GM18499 (cell line): ENCODE results near the gene INAVA.
"Not testable (repeated sequence)": the region's sequence is repeated elsewhere in the genome, so short reads cannot be mapped to it uniquely, and the experiment has no call there.

Experiments used
- ATAC-seq: cut with Tn5 transposase; IDR thresholded peaks from one replicate; pipeline ENCODE4 v1.9.1; 2021; ENCODE audit warnings: moderate number of reproducible peaks; ENCODE audit not compliant: insufficient read depth, unreplicated experiment

The INAVA gene

GRCh38 chr1:200895801-200896530 lies 1.3 kb downstream of the INAVA start:
- ATAC-seq, result no peak

- ATAC-seq, result no peak
Measured at GRCh38 chr1:200896531-200897196, 2.0 kb downstream of the INAVA start.

DNA sequence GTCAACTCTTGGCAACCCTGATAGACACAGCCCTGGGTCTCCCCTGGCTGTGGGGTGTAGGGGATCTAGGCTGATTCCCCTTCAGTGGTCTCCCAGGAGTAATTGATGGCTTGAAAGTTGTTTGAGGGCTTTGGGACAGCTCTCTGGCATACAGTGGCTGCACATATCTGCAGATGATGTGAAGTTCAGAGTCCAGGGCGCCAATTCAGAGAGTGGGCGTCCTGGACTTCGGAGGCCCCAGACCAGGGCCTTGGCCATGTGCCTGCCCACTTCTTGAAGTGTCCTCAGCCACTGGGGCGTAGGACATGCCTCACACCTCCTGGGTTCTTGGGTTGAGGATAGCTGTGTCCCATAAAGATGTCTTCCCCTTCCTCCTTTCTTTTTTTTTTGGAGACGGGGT lies 2.6 kb downstream of the INAVA start:
- ATAC-seq, result no peak

DNA sequence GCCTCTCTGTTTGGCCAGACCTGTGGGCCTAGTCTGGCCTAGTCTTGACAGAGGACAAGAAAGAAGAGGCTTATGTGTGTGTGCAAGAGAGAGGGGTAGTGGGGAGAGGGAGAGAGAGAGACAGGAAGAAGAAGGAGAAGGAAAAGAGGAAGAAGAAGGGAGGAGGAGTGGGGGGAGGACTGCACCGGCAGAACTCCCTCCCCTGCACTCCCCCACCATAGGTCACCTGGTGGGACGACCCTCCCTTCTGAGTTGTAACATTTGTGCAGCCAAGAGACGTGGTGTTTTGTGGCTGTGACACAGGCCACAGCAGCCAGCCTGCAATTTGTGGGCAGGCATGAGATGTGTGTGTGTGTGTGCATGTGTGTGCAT lies 4.3 kb downstream of the INAVA start:
- ATAC-seq, result no peak

GRCh38 chr1:200899451-200899915 lies 4.8 kb downstream of the INAVA start:
- no peak for ATAC-seq

DNA sequence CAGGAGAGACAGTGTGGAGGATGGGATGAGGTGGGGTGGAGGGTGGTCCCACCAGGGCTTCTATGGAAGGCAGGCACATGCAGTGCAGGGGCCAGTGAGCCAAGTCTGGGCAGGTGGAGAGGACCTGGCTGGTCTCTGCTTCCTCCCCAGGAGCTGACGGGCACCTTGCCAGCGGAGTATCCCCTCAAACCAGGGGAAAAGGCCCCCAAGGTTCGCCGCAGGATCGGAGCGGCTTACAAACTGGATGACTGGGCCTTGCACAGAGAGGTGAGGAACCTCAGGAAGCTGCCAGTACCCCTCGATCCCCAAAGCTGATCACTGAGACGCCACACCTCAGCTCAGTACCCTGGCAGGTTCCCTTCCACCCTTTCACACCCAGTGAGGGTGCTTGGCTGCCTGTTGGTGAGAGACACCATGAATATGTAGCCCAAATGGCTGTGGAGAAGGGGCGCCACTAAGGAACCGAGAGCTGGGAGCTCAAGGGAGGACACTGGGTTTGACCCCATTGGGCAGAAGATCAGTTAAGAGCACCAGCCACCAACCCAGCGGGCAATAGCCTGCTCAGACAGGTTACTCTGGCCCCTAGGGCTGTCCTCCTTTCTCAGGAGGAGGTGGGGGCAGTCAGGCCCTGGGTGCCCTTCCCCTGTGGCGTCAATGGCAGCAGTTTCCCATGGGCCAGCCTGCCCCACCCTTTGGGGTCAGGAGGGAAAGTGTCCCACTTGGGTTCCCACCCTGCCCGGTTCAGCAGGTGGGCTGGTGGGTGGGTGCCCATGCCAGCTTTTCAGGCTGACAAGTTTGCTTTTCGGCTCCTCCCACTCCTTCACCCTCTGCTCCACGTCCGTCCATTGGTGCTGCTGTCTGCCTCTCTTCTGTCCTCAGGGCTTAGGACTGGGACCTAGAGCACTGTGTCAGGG lies 5.5 kb downstream of the INAVA start:
- ATAC-seq, result no peak

DNA sequence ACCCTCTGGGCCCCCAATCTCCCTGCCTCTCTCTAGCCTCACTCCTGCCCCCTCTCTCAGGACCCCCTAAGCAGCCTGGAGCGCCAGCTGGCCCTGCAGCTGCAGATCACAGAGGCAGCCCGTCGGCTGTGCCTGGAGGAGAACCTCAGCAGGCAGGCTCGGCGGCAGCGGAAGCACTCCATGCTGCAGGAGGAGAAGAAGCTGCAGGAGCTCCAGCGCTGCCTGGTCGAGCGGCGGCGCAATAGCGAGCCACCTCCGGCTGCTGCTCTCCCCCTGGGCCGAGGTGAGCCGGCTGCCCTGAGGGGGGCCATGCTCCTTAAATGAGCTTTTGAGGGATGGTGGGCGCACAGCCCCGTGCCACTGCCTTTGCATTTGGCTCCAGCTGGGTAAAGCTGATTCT lies 6.2 kb downstream of the INAVA start:
- ATAC-seq, result no peak

DNA sequence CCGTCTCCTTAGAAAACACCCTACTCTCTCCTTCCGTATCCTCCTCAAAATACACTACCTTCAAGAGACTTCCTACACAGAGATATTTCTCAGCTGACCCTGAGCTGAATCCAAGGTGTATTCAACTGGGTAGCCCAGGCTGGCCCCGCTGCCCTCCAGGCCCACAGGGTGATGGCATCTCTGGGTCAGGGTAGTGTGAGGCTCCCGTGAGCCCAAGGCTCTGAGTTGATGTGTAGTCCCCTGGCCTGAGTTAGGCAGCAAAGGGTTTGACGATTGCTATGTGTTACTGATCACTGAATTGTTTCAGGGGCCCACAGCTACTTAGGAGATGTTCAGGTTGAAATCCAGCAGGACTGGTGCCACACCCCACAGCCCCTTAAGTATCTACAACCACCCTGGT lies 6.7 kb downstream of the INAVA start:
- no peak for ATAC-seq

- no peak for ATAC-seq
Measured at GRCh38 chr1:200901796-200902444, 7.2 kb downstream of the INAVA start.

DNA sequence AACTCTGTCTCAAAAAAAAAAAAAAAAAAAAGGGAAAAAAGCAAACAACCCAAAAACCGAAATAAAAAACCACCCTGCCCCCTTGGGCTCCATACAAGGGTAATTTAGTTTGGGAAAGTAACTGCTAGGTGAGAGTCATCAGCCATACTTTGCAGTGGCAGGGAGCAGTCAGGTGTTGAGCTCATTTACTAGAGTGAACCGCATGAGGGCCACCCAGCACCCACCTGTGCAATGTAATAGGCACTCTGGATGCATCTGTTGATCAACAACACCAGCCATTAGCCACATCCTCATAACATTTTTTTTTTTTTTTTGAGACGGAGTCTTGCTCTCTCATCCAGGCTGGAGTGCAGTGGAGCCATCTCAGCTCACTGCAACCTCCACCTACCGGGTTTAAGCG lies 9.1 kb downstream of the INAVA start:
- no peak for ATAC-seq

DNA sequence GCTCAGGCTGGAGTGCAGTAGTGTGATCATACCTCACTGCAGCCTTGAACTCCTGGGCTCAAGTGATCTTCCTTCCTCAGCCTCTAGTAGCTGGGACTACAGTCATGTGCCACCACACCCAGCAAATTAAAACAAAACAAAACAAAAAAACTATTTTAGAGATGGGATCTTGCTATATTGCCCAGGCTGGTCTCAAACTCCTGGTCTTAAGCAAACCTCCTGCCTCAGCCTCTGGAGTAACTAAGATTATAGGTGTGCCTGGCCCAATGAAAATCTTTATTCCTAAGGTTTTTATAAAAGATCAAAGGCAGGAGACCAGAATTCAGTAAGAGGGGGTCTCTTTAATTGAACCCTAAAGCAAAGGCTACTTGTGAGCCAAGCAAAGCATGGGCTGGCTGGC lies 10.1 kb downstream of the INAVA start:
- no peak for ATAC-seq

GRCh38 chr1:200905411-200906052 lies 10.8 kb downstream of the INAVA start:
- no peak for ATAC-seq

GRCh38 chr1:200906491-200906890 lies 11.8 kb downstream of the INAVA start:
- no peak for ATAC-seq

GRCh38 chr1:200907611-200908097 lies 13.0 kb downstream of the INAVA start:
- ATAC-seq, result peak; percentile 58

DNA sequence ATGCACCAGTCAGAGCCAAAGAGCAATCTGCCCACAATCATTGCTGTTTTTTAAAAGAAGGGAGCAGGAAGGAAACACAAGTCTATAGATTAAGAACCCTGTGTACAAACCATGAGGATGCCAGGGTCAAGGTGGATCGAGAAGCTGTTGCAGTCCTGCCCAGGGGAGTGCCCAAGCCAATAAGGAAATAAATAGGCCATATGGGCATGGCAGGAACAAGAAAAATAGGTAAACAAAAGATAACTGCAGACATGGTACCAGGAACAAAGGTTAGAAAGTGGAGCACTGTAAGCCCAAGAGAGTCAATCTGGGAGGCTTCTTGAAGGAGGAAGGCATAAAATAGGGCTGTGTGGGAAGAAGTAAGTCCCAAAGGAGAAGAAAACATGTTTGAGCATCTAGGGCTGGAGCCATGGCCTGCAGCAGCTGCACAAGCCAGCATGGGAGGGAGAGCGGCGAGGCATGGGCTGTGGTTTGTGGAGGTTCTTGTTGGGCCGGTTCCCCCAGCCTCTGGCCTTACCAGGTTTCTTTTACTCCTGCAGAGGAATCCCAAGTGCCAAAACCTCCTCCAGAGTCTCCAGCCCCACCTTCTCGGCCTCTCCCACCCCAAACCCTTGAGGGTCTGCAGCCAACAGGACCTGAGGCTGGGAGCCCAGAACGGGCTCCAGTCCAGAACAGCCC lies 13.6 kb downstream of the INAVA start:
- ATAC-seq, result no peak

DNA sequence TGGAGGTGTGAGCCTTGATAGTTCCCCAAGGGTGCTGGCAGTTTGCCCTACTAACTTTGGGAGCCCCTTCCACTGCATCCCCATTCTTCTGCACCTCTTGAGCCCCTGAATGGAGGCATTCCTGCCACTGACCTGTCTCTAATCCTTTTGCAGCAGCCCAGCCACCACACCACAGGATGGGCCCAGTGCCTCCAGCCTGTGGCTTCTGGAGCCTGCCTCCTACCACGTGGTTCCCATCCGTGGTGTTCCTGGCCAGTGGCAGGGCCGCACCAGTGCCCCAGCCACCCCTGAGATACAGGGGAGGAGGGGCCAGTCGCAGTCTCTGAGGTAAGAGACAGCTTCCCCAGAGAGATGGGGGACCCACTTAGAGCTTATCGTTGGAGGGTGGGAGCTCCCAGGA lies 14.4 kb downstream of the INAVA start:
- no peak for ATAC-seq

GRCh38 chr1:200909757-200910239 lies 15.1 kb downstream of the INAVA start:
- no peak for ATAC-seq

GRCh38 chr1:200911361-200911760 lies 16.7 kb downstream of the INAVA start:
- no peak for ATAC-seq

- ATAC-seq, result not testable (repeated sequence)
Measured at GRCh38 chr1:200911936-200912335, 17.2 kb downstream of the INAVA start.
